HEK293T (cell line): ENCODE measurements around the gene DCP1B.

Source experiments
- CTCF ChIA-PET: fragments of 350-600 bp; formaldehyde crosslinking; extraction: SDS; loops from one replicate; lab custom pipeline; 2021; ENCODE audit warnings: antibody characterized with exemption, inconsistent platforms; lab: Yijun Ruan, JAX
- POLR2A ChIA-PET: fragments of 350-600 bp; formaldehyde crosslinking; extraction: SDS; loops from one replicate; lab custom pipeline; 2020; ENCODE audit warnings: antibody characterized with exemption, inconsistent platforms; lab: Yijun Ruan, JAX
- DNase-seq: peaks from one replicate; pipeline ENCODE4 v3.0.0; 2012; ENCODE audit warnings: mixed read lengths; ENCODE audit errors: extremely low spot score
- ARNT ChIP-seq: fragments of 450-650 bp; IDR thresholded peaks from 2 replicates; pipeline ENCODE4 v1.6.1; 2017; ENCODE audit warnings: mild to moderate bottlenecking
- BHLHE40 ChIP-seq: fragments of 450-650 bp; IDR thresholded peaks from 2 replicates; pipeline ENCODE4 v1.6.1; 2016; ENCODE audit warnings: mild to moderate bottlenecking, moderate library complexity, borderline replicate concordance
- CTBP1 ChIP-seq: fragments of 450-650 bp; IDR thresholded peaks from 2 replicates; pipeline ENCODE4 v1.6.1; 2016; ENCODE audit warnings: borderline replicate concordance
- ELF4 ChIP-seq: fragments of 450-650 bp; IDR thresholded peaks from 2 replicates; pipeline ENCODE4 v1.6.1; 2017; ENCODE audit warnings: antibody characterized with exemption
- FOXA1 ChIP-seq: fragments of 450-650 bp; IDR thresholded peaks from 2 replicates; pipeline ENCODE4 v1.6.1; 2016; ENCODE audit warnings: mild to moderate bottlenecking
- FOXK2 ChIP-seq: fragments of 450-650 bp; IDR thresholded peaks from 2 replicates; pipeline ENCODE4 v1.6.1; 2016; ENCODE audit warnings: mild to moderate bottlenecking
- FOXM1 ChIP-seq: fragments of 450-650 bp; IDR thresholded peaks from 2 replicates; pipeline ENCODE4 v1.6.1; 2017; ENCODE audit warnings: mild to moderate bottlenecking, borderline replicate concordance
- HDGF ChIP-seq: fragments of 450-650 bp; IDR thresholded peaks from 2 replicates; pipeline ENCODE4 v1.6.1; 2017; ENCODE audit warnings: antibody characterized with exemption, borderline replicate concordance
- L3MBTL2 ChIP-seq: fragments of 450-650 bp; conservative IDR thresholded peaks from 2 replicates; pipeline ENCODE4 v1.6.1; 2016; ENCODE audit warnings: mild to moderate bottlenecking
- LEF1 ChIP-seq: fragments of 450-650 bp; IDR thresholded peaks from 2 replicates; pipeline ENCODE4 v1.6.1; 2017; ENCODE audit warnings: mild to moderate bottlenecking, borderline replicate concordance
- NFRKB ChIP-seq: fragments of 450-650 bp; IDR thresholded peaks from 2 replicates; pipeline ENCODE4 v1.6.1; 2016; ENCODE audit warnings: mild to moderate bottlenecking, moderate library complexity
- PKNOX1 ChIP-seq: fragments of 450-650 bp; IDR thresholded peaks from 2 replicates; pipeline ENCODE4 v1.6.1; 2016
- SP1 ChIP-seq: fragments of 450-650 bp; IDR thresholded peaks from 2 replicates; pipeline ENCODE4 v1.6.1; 2017
- SUZ12 ChIP-seq: fragments of 450-650 bp; IDR thresholded peaks from 2 replicates; pipeline ENCODE4 v1.6.1; 2016; ENCODE audit warnings: mild to moderate bottlenecking
- TARDBP ChIP-seq: fragments of 450-650 bp; IDR thresholded peaks from 2 replicates; pipeline ENCODE4 v1.6.1; 2016
- ZNF384 ChIP-seq: fragments of 450-650 bp; IDR thresholded peaks from 2 replicates; pipeline ENCODE4 v1.6.1; 2016

The DCP1B gene

DNA sequence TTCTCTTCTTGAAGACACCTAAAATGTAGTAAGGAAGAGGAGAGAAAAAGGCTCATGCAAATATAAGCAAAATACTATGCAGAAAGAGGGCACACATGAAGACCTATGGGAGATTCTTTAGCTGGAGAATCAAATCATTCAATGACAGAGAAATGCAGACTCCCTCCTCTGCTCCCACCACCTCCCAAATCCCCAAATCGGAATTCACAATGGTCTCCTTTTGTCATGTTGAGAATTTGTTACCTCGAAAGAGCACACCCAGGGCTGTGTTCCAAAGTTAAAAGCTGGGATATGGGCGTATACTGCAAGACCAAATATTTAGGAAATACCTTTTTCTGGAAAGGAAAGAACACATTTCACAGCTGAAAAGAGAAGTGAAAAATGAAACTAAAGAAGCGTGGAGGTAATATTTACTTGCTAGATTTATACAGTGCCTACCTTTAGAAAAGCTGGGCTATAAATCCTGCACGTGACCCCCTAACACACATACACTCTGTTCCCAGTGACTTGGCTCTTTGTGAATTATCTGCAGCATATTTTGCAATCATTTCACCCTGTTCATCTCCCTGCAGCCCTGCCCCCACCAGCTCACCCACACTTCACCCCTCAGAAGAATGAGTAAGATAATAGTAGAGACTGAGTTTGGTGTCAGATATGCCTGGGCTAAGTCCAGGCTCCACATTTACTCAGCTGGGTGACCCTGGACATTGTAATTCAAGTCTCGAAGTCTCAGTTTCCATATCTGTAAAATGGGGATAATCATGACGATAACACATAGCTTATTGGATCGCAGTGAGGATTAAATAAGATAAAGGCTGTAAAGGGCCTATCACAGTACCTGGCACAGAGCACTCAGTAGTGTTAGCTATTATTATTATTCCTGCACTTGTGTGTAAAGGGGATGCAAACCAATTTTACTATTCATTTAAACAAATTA, 45.6 kb upstream of the DCP1B start:
- TF ChIP-seq LEF1 (no peak), NFRKB (no peak), BHLHE40 (no peak), FOXA1 (no peak), HDGF (no peak), FOXK2 (no peak), ELF4 (no peak), TARDBP (no peak), CTBP1 (no peak), ARNT (no peak), L3MBTL2 (no peak), SP1 (no peak), PKNOX1 (no peak), SUZ12 (no peak), FOXM1 (no peak), ZNF384 (no peak)
- ChIA-PET POLR2A (interaction anchor here (0.7 to 1.1 kb wide), 2 partner anchors 9 to 15 kb away, joined by 3 to 4 read pairs; no protein-coding TSS in a partner anchor), CTCF (no interaction called here)
- no peak for DNase-seq

DNA sequence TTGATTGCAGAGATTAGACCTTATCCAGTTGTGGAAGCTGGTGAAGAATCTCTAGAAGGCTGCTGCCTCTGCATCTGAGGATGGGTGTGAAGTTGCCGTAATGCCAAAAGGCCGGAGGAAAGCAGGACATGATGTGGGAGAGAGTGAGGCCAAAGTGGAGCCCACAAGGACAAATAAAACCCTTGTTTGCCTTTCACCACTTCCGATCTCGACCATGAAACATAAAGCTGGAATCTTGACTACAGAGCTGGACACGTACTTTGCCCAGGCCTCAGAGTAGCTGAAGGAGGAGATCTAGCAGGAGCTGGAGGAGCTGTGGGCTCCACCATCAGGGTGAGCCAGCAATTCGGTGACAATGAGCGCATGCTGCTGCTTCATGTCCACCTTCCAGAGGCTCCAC, 43.5 kb upstream of the DCP1B start:
- CTCF ChIA-PET: interaction anchor here (0.7 kb wide), 1 partner anchor 592 kb away, joined by 3 read pairs; no protein-coding TSS in a partner anchor
- POLR2A ChIA-PET: no interaction called here
- no peak for DNase-seq
- no peak for TF ChIP-seq BHLHE40

DNA sequence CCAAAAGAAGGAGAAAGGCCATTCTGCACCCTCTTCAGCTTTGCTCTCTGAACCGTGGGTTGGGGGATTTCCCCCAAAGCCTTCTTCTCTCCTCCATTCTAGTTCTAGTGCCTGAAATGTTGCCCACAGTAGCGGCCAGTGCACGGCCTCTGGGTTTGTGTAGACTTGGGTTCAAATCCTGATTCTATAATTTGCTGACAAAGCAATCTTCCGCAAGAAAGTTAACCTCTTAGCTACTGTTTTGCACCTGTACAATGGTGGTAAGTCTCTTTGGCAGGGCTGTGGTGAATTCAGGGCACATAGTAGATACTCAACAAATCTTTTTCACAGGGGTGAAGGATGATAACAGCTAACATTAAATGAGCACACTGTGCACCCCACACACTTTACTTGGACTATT, 42.7 kb upstream of the DCP1B start:
- ChIA-PET CTCF (no interaction called here), POLR2A (no interaction called here)
- no peak for DNase-seq
- TF ChIP-seq LEF1 (no peak), FOXM1 (no peak), CTBP1 (no peak), ELF4 (no peak), FOXA1 (no peak), PKNOX1 (no peak), L3MBTL2 (no peak), NFRKB (no peak), BHLHE40 (no peak), ZNF384 (no peak), HDGF (no peak)

- POLR2A ChIA-PET: no interaction called here
- no peak for DNase-seq
- TF ChIP-seq L3MBTL2: no peak
- no peak for TF ChIP-seq FOXM1
- no peak for TF ChIP-seq SUZ12
- no peak for TF ChIP-seq TARDBP
- TF ChIP-seq HDGF: no peak
- no peak for TF ChIP-seq LEF1
- TF ChIP-seq FOXA1: no peak
- TF ChIP-seq NFRKB: no peak
- TF ChIP-seq ARNT: no peak
- CTCF ChIA-PET: no interaction called here
Observed at GRCh38 chr12:2044165-2044564, 39.9 kb upstream of the DCP1B start.

DNA sequence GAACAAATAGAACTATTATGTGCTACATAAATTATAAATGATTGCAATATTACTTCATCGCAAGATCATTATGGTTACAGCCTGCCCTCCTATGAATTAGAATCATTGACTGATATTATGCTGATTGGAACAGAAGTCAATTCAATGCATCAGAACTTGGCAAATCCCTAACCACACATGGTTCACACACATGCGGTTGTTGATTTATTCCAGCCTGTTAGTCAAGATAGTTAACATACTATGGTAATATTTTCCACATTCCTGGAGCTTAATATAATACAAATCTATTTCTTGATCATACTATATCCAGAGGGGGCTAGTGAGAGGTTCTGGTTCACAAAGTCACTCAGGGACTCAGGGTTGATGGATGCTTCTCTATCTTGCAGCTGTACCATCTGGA, 38.8 kb upstream of the DCP1B start:
- POLR2A ChIA-PET: no interaction called here
- DNase-seq: no peak
- TF ChIP-seq PKNOX1 (no peak), L3MBTL2 (no peak), ELF4 (no peak), BHLHE40 (no peak), CTBP1 (no peak), HDGF (no peak), LEF1 (no peak), ARNT (no peak), FOXA1 (no peak), FOXK2 (no peak), ZNF384 (no peak), SP1 (no peak), FOXM1 (no peak)
- CTCF ChIA-PET: no interaction called here

GRCh38 chr12:2039034-2039433, 34.8 kb upstream of the DCP1B start:
- ChIA-PET CTCF (no interaction called here), POLR2A (no interaction called here)
- DNase-seq: no peak
- TF ChIP-seq NFRKB (no peak), SUZ12 (no peak), ELF4 (no peak), LEF1 (no peak), TARDBP (no peak), HDGF (no peak), PKNOX1 (no peak), FOXM1 (no peak), L3MBTL2 (no peak), SP1 (no peak), FOXK2 (no peak), FOXA1 (no peak)
